ENCODE data around the gene TGDS.

- TF ChIP-seq POLR2A (IDR thresholded peaks at IDR 0.05) = no peak
- TF ChIP-seq, protein P1, sequence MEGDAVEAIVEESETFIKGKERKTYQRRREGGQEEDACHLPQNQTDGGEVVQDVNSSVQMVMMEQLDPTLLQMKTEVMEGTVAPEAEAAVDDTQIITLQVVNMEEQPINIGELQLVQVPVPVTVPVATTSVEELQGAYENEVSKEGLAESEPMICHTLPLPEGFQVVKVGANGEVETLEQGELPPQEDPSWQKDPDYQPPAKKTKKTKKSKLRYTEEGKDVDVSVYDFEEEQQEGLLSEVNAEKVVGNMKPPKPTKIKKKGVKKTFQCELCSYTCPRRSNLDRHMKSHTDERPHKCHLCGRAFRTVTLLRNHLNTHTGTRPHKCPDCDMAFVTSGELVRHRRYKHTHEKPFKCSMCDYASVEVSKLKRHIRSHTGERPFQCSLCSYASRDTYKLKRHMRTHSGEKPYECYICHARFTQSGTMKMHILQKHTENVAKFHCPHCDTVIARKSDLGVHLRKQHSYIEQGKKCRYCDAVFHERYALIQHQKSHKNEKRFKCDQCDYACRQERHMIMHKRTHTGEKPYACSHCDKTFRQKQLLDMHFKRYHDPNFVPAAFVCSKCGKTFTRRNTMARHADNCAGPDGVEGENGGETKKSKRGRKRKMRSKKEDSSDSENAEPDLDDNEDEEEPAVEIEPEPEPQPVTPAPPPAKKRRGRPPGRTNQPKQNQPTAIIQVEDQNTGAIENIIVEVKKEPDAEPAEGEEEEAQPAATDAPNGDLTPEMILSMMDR (IDR thresholded peaks at IDR 0.05) = no peak
- TF ChIP-seq EP300 (IDR thresholded peaks at IDR 0.05; ENCODE audit: low read depth) = no peak
- TF ChIP-seq POLR2AphosphoS5 (IDR thresholded peaks at IDR 0.05) = no peak
These were observed 12.0 kb downstream of the TGDS start for GRCh38 chr13:94583926-94584325.

Data from transverse colon (tissue), 4 donors.